ENCODE measurements around the gene INTS6L. TPM values are rescaled to one million over a fixed set of nuclear protein-coding genes. Genes with fewer than 3 reads are reported as not detected.
"Not testable (repeated sequence)": the region's sequence is repeated elsewhere in the genome, so short reads cannot be mapped to it uniquely, and the experiment has no call there.

INTS6L gene
- total RNA-seq, 1 experiment from 2014 or later: 0.38 TPM

DNA sequence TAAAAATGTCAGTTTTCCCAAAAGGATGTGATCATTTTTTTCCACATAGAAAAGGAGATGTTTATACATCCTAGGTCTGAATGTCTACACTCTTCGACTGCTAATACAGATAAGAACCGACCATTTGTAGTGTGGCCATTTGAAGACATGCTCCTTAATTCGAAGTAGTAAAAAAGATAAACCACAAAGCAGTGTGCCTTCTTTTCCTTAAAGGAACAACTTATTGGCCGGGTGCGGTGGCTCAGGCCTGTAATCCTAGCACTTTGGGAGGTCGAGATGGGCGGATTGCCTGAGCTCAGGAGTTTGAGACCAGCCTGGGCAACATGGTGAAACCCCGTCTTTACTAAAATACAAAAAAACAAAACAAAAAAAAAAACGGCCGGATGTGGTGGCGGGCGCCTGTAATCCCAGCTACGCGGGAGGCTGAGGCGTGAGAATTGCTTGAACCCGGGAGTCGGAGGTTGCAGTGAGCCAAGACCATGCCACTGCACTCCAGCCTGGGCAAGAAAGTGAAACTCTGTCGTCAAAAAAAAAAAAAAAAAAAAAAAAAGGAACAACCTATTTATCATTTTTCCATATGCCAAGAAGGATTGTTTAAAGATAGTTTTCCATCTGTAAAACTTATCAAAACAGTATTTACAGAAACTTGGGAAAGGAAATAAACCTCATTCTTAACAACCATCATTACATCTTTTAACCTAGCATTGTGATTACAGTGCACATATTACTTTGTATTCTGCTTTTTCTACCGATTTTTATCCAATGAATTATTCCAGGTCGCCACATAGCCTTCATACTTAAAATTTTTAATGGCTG lies 2.6 kb downstream of the INTS6L start:
- no peak for DNase-seq (ENCODE audit: low spot score)

DNA sequence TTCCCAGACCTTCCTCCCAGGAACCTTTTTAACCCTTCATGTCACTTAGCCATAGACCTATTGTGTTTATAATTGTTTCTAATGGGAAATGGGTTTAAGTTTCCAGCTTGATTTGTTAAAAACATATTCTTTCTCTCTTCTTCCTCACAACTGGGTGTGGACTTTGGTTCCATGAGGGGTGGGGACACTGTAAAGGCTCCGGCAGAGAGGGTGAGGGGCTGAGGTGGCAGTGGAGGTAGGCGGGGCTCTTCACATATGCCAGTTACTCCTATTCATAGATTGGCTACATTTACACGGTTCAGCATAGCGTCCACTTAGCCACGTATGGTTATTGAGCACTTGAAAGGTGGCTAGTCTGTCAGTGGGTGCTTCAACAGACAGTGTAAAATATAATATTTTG lies 7.8 kb downstream of the INTS6L start:
- DNase-seq (ENCODE audit: low spot score): no peak

- DNase-seq (ENCODE audit: low spot score): no peak
These were observed 8.3 kb downstream of the INTS6L start for GRCh38 chrX:135528756-135529155.

DNA sequence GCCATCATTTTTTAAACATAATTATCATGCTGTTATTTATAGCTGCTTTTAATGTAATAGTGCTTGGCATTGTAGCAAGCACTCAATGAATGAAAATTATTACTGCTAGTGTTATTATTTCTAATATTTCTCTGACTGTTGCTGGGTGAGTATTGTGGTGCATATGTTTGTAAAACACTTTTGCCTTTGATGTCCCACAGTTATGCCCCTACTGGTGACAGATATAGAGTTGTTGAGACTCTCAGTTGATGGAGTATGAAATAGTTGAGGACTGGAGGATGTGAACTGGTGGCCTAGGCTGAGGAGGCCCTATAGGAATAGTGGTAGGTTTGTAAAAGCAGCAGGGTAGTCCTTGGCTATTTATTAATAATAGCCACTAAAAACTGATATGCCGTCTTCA lies 9.6 kb downstream of the INTS6L start:
- DNase-seq (ENCODE audit: low spot score): no peak

DNA sequence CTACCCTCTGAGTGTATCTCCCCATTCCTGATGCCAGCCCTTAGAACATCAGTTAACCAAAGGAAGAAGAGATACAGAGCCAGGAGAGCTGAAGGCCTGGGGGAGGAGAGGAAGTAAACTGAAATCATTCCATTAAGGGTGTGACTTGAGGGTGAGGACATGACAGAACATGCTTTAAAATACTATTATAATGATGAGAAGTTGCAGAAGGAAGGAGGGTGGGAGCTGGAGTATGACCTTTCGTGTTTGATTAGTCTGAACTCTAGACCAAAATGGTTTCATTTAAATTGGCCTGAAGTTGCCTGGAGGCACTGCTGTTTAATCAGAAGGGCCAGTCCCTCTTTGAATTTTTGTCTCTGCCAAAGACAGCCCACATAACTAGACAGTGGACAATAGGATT lies 11.4 kb downstream of the INTS6L start:
- DNase-seq (ENCODE audit: low spot score): no peak

DNA sequence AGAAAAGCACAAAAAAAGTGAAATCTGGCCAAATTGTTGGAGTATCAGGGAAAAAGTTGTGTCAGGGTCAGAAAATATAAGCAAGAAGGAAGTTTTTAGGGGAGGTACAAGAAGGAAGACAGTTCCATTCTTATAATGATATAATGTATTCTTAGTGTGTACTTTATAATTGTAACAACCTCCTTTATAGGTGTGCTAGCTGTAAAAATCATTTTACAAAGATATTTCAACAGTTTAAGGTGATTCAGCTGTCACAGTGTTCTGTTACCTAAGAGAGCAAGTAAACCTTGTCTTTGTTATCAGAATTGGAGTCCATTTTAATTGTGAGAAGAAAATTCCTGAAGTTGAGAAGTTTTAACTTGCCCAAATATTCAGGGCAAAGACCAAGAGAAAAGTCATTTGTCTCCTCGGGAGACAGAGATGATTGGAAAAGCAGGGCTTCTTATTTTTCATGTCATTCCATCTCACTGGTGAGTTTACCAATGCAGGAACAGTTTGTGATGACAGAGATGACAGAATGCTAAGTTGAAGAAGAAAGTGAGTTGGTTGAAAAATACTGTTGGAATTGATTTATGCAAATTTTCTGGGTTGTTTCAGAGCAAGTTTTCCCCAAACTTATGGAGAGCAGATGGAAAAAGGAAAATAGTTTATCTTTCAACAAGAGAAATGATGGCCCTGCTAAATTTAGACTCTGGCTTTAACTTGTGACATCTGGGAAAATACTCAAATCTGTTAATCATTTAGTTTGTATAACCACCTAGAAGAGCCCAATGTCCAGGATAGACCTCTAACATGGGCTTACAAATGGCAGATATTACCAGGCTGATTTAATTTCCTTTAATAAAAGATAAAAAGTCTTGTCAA lies 14.8 kb downstream of the INTS6L start:
- no peak for DNase-seq (ENCODE audit: low spot score)

GRCh38 chrX:135536877-135537276 lies 16.4 kb downstream of the INTS6L start:
- DNase-seq (ENCODE audit: low spot score): no peak

GRCh38 chrX:135541351-135541750 lies 20.9 kb downstream of the INTS6L start:
- DNase-seq (ENCODE audit: low spot score): no peak

GRCh38 chrX:135543172-135543571 lies 22.7 kb downstream of the INTS6L start:
- no peak for DNase-seq (ENCODE audit: low spot score)

DNA sequence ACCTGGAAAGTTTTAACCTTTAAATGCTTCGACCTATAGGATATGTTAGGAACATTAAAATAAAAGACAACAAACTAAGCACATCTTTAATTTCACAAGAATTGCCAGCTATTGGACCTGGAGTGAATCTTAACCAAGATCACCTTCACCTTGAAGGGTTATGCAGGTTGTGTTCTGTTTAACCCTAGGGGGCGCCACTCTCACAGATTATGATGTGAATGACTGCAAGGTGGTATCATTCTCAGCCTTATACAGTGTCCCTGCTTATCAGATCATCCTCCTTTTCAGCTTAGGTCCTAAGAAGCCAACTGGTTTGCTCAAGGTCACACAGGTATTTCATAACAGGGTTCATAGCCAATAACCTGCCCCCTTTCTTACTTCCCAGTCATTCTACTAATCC lies 23.5 kb downstream of the INTS6L start:
- no peak for DNase-seq (ENCODE audit: low spot score)

- no peak for DNase-seq (ENCODE audit: low spot score)
These were observed 24.0 kb downstream of the INTS6L start for GRCh38 chrX:135544338-135544948.

DNA sequence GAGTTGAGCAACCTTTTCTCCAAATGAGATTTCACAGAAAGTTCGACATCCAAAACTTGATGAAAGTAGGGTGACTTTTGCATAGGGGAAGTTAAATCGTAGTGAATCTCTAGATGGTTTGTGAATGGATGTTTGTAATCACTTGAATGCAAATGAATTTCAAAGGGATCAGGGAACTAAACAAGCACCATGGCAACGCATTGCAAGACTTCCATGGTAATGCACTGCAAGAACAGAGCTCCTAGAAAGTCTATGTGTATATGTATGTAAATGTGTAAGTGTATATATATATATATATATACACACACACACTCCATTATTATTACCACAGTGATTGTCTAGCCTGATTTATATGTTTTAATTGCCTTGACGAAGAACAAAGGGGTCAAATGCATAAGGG lies 27.3 kb downstream of the INTS6L start:
- no peak for DNase-seq (ENCODE audit: low spot score)

GRCh38 chrX:135549519-135549918 lies 29.1 kb downstream of the INTS6L start:
- DNase-seq (ENCODE audit: low spot score): no peak

- no peak for DNase-seq (ENCODE audit: low spot score)
These were observed 35.6 kb downstream of the INTS6L start for GRCh38 chrX:135556055-135556454.

GRCh38 chrX:135557344-135557743 lies 36.9 kb downstream of the INTS6L start:
- DNase-seq (ENCODE audit: low spot score): no peak

- DNase-seq (ENCODE audit: low spot score): no peak
These were observed 52.0 kb downstream of the INTS6L start for GRCh38 chrX:135572436-135572835.

DNA sequence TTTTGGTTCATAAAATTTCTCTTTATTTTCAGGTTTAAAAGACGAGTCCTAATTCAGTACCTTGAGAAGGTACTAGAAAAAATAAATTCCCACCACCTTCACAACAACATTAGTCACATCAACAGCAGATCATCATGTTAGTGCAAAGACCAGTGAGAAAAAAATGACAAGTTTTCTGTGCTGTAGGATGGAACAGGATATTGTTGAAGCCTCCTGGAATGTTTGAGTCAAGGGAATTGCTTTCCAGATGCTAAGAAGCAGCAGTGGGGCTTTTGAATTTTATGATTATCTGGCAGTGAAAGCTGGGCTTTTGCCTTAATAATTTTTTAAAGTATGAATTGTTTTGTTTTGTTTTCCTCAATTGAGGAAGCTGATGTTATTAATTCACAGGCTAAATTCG lies 61.0 kb downstream of the INTS6L start:
- no peak for DNase-seq (ENCODE audit: low spot score)

- no peak for DNase-seq (ENCODE audit: low spot score)
These were observed 64.7 kb downstream of the INTS6L start for GRCh38 chrX:135585153-135585552.

- DNase-seq (ENCODE audit: low spot score): no peak
These were observed 71.4 kb downstream of the INTS6L start for GRCh38 chrX:135591871-135592270.

GRCh38 chrX:135594049-135594448 lies 73.6 kb downstream of the INTS6L start:
- not testable (repeated sequence) for DNase-seq (ENCODE audit: low spot score)

DNA sequence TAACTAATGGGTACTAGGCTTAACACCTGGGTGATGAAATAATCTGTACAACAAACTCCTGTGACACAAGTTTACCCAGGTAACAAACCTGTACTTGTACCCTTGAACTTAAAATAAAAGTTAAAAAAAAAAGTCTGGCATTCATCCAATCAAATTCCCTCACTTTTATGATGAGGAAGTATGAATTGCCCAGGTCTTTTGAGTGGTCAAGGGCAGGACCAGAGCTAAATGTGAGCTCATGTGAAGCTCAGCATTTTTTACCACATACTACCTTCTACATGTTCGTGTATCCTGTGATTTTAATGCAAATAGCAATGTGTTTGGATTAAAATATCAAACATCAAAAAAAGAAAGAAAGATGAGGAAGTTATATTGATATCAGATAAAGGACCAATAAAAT lies 74.0 kb downstream of the INTS6L start:
- not testable (repeated sequence) for DNase-seq (ENCODE audit: low spot score)

- DNase-seq (ENCODE audit: low spot score): no peak
These were observed 75.1 kb downstream of the INTS6L start for GRCh38 chrX:135595543-135595942.

- peak; percentile 13 for DNase-seq (ENCODE audit: low spot score)
These were observed 76.0 kb downstream of the INTS6L start for GRCh38 chrX:135596495-135596894.

Measured in A172 (cell line).